Urinary bladder (tissue), 4 donors: Measurements from ENCODE around the gene EGFLAM. TPM values are rescaled to one million over a fixed set of nuclear protein-coding genes. Genes with fewer than 3 reads are reported as not detected.

Source experiments
- DNase-seq: peaks from one replicate; pipeline ENCODE4 v3.0.0-alpha.2; 2015; ENCODE audit errors: extremely low spot score
- H3K27ac ChIP-seq: one replicate; pipeline ENCODE4 v1.5.1; 2013; ENCODE audit warnings: low read depth, mild to moderate bottlenecking, moderate library complexity
- H3K36me3 ChIP-seq: one replicate; pipeline ENCODE4 v1.6.1; 2013; ENCODE audit warnings: mild to moderate bottlenecking, moderate library complexity; ENCODE audit not compliant: insufficient read depth
- H3K4me1 ChIP-seq: one replicate; pipeline ENCODE4 v1.6.1; 2013; ENCODE audit warnings: mild to moderate bottlenecking, moderate library complexity; ENCODE audit not compliant: insufficient read depth
- H3K4me3 ChIP-seq: one replicate; pipeline ENCODE4 v1.5.1; 2013; ENCODE audit warnings: low read depth, low read length
- WGBS: extraction: QIAGEN DNeasy Blood & Tissue Kit; methylation state at CpG from one replicate; pipeline ENCODE4 v1.1.7; 2013; 5-methylcytosine and 5-hydroxymethylcytosine counted together
- polyA plus RNA-seq: library from polyadenylated mRNA; stranded (reverse); fragments of 200-250 nt; gene quantifications from one replicate; pipeline ENCODE4 v1.2.3, GENCODE V29; 2013
- total RNA-seq: library from RNA; depleted of rRNA; stranded (reverse); fragments of >200 nt; gene quantifications from one replicate; pipeline ENCODE4 v1.2.3, GENCODE V29; 2014
- donor health status: healthy with polysubstance abuse.
- donor health status: healthy.

EGFLAM gene
- total and polyA plus RNA-seq, 2 donors: 6.9 to 17.4 TPM

DNA sequence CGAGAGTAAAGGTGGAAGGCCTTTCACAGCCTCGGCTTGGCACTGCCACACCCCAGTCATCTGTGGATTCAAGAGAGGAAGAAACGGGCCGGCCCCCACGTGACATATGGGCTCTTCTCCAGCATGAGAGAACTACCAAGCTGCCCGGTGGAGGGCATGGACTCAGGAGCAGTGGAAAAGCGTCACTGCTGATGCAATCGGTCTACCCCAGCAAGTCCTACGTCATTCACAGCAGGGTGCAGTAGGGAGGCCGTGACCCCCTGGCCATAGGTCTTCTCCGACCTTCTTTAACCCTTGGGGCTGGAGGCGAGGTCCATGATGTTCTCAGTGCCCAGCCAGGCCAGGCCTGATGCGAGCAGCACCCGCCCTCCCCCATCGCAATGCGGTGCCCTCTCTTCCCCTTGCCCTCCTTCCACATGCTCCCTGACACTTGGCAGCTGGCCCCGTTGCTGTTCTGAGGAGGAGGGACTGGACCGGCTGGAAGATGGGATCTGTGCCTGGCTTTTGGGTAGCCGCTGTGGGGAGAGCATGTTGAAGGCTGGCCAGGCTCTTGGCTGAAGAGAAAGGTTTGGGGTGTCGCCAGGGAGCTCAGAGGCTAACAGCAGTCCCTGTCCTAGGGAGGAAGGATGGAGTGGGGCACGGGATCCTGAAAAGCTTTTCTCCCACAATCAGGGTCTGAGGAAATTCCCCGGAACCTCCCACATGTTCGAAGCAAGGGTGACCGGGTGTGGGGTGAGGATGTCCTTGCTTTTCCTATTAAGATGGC lies 208.2 kb downstream of the EGFLAM start:
- Histone ChIP-seq H3K36me3 (no peaks in the 10 kb centered on the region), H3K4me1 (peaks cover 4% of the 10 kb centered on the region), H3K4me3 (no peak overlapping the region), H3K27ac (peak overlapping the region; percentile 55)
- DNase-seq: no peak
- 49% methylated on average over 24 of the region's 24 CpGs for WGBS

DNA sequence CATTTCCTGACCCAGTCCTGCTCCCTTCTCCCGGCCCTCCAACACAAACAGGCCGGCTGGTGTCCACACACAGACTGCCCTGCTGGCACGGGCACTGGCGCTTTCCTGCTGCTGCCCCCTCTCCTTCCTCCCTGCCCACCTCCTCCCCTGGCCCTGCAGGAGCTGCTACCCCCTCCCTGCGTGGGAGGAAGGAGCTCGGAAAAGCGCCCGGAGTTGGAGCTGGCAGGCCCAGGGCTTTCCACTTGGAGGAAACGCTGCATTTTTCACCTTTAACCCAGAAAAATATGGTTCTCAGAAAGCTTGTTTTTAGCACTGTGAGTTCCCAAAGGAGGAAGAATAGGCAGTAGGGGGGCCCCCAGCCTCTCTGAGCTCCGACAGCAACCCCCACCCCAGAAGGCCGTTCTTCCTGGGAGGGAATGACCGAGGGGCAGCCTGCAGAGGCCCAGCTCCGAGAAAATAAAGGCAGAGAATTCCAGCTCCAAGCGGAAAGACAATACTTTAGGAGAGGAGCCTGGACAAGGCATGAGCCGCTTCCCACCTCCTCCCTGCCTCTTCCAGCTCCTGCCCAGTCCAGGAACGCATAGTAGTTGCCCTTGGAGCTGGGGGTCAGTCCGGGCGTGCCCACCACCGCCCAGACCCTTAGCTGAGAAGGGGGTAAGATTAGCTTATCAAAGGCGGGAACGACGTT lies 209.1 kb downstream of the EGFLAM start:
- Histone ChIP-seq H3K4me3 (no peak overlapping the region), H3K36me3 (no peaks in the 10 kb centered on the region), H3K4me1 (peaks cover 4% of the 10 kb centered on the region), H3K27ac (peak overlapping the region; percentile 55)
- peak; percentile 58 for DNase-seq
- WGBS: 24% methylated on average over 22 of the region's 22 CpGs

DNA sequence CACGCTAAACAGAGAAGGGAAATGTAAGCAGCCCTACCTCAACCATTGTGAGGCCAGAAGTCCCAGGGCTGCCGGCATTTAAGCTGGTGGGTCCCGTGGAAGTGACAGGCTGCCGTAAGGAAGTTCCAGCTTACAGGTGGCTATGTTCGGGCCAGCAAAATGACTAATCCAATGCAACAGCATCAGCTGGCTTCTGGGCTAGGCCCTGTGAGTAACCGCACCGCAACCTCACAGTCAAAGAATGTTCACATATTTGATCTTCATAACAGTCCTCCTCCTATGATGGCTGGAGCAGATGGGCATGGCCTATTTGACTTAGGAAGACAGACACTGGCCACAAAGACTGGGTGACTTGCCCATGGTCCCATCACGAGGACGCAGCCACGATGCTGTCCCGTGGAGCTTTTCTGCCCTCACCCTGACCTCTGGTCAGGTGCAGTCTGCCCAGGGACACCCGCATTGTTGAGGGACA lies 209.9 kb downstream of the EGFLAM start:
- Histone ChIP-seq H3K4me1 (peaks cover 4% of the 10 kb centered on the region), H3K4me3 (no peak overlapping the region), H3K27ac (peak overlapping the region; percentile 44), H3K36me3 (no peaks in the 10 kb centered on the region)
- 67% methylated on average over 12 of the region's 12 CpGs for WGBS
- DNase-seq: no peak

DNA sequence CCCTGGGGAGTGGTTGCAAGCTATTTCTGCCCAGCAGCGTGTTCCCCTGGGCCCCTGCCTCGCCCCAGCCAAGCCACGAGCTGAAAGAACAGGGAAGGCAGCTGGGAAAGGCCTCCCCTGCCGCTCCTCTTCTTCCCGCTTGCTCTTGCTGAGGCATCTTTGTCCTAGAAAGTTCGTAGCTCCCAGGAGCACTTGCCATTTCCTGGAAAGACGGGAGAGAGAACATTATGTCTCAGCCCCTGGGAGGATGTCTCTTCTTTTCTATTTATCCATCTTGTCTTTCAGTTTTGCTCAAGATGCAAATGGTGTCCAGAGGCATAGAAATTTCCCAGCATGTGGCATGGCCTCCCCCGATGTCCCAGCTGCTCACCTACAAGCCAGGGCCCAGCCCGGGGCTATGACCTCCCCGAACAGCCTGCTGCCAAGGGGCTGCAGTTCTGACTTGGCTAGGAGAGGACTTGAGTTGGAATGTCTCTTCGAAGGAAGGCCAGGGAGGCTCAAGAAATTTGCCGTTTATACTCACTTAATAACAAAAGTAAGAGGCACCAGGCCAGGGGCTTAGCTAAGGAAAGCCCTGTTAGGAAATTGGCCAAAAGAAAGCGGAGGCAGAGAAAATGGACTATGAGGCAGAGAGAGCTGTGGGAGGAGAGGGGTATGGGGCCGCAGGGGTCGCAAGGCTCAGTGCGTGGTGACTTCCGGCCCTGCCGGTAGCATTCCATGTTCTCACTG lies 210.8 kb downstream of the EGFLAM start:
- no peak for DNase-seq
- no peaks in the 10 kb centered on the region for H3K36me3 ChIP-seq
- H3K27ac ChIP-seq: peak overlapping the region; percentile 40
- H3K4me3 ChIP-seq: no peak overlapping the region
- WGBS: 33% methylated on average over 18 of the region's 18 CpGs
- no peaks in the 10 kb centered on the region for H3K4me1 ChIP-seq

DNA sequence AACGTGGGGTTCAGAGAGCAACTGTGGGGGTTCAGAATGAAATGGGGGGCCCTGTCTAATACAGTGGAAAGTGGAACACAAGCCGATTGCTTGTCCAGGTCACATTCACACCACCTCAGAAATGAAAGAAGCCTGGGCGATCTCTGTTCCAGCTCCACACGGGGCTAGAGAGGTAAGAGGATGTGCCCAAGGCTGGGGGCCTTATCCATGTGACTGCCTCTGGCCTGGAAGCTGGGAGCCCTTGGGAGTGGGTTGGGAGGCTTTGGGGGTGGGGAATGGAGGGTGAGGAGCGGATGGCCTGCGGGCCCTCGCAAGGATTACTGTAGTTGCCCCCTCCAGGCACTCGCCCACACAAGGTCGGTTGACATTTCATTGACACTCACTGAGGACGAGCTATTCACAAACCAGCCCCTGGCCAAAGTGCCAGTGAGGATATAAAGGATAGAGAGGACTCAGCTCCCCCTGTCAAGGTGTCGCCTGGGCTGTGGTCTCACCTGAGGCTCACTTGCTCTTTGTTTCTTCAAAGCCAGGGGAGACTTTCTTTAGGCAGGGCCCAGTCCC lies 211.4 kb downstream of the EGFLAM start:
- H3K4me1 ChIP-seq: no peaks in the 10 kb centered on the region
- 81% methylated on average over 11 of the region's 11 CpGs for WGBS
- no peak for DNase-seq

DNA sequence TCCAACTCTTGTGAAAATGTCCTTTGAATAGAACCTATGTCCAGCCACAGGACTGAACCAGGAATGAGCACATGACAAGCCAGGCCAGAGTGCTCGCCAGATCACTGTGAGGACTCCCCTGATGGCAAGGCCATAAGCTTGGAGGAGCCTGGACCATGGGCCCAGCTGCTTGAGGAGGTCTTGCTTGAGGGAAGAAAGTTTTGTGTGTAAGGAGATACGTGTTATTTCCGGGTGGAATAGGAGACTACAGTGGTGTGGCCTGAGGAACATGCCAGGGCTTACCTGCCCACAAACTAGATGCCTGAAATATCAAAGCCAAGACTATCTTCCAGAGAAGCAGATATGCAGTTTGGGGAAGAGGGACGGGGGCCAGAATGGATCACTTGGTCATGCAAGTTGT lies 213.3 kb downstream of the EGFLAM start:
- no peaks in the 10 kb centered on the region for H3K4me1 ChIP-seq
- H3K36me3 ChIP-seq: no peaks in the 10 kb centered on the region
- no peak overlapping the region for H3K27ac ChIP-seq
- 95% methylated on average over 4 of the region's 4 CpGs for WGBS
- H3K4me3 ChIP-seq: no peak overlapping the region
- no peak for DNase-seq

More for the DNA sequence above, 211.4 kb downstream of the EGFLAM start:
- Histone ChIP-seq H3K36me3 (no peaks in the 10 kb centered on the region), H3K27ac (no peak overlapping the region), H3K4me3 (no peak overlapping the region)

DNA sequence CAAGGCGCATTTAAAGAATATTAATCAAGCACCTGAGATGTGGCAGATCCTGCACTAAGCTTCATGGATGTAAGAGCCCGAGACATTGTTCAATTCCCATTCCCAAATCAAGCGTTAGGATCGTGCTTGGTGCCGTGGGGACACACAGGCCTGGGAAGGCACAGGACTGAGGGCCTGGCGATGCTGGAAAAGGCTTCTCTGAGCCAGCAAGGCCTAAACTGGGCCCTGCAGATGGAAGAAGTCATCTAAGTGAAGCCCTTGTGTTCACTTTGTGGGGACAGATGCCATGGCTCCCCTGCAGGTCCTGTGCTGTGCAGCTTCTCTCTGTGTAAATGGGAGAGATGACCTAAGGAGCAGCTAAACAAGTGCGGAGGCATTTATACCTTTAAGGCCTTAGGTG lies 214.2 kb downstream of the EGFLAM start:
- Histone ChIP-seq H3K4me1 (no peaks in the 10 kb centered on the region), H3K27ac (no peak overlapping the region), H3K4me3 (no peak overlapping the region), H3K36me3 (no peaks in the 10 kb centered on the region)
- WGBS: 97% methylated on average over 7 of the region's 7 CpGs
- no peak for DNase-seq

DNA sequence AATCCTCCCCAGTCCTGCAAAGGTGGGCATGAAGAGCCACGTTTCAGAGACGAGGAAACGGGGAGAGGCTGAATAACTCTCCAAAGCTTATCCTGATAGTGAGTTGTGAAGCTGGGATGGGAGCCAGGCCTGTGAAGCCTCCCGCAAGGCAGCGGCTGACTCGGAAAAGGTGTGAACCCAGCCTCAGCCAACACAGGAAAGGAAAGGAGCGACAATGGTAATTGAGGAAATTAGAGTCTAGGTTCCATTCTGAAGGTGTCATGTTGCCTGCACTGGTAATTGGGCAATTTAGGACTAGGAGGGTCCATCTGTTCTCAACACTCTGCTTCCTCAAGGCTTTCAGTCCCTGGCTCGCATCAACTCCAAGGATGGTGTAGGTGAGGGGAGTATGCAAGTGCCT lies 214.6 kb downstream of the EGFLAM start:
- no peak overlapping the region for H3K4me3 ChIP-seq
- H3K36me3 ChIP-seq: no peaks in the 10 kb centered on the region
- no peak for DNase-seq
- 38% methylated on average over 8 of the region's 8 CpGs for WGBS
- H3K4me1 ChIP-seq: no peaks in the 10 kb centered on the region
- H3K27ac ChIP-seq: no peak overlapping the region

DNA sequence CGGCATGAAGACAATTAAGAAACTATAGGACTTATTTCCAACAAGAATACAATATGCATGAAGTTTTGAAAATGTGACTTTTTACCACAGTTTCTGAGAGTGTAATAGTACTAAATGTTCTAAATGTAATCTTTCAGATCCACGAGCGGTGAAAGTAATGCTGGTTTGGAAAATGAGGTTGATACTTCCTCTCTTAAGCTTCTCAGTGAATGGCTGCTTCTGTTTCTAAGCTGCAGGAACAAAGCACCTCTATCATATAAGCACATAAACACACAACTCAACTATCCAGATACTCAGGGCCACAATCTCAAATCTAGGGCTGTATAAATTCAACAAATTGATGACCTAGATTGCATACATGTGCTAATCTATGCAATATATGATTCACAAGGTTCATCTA lies 219.8 kb downstream of the EGFLAM start:
- WGBS: 89% methylated on average over 3 of the region's 3 CpGs
- H3K36me3 ChIP-seq: peaks cover 3% of the 10 kb centered on the region
- H3K27ac ChIP-seq: no peak overlapping the region
- H3K4me3 ChIP-seq: no peak overlapping the region
- no peaks in the 10 kb centered on the region for H3K4me1 ChIP-seq
- DNase-seq: no peak

DNA sequence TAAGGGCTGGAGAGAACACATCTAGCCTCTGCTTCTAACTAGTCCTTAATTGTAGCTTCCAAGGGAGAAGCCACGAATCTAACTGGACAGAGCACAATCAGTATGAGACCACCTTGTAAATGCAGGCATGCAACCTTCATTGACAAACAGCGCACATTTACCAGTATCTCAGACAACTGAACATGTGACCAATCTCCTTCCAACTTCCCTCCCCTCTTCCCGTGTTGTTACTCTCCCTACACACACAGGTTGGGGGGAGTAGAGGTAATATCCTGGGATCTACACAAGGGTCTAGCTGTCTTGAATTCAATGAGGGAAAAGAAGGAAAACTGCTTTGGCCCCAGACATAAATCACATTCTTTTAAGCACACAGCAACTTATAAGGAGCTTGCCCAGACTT lies 220.5 kb downstream of the EGFLAM start:
- Histone ChIP-seq H3K27ac (no peak overlapping the region), H3K4me3 (no peak overlapping the region), H3K36me3 (peaks cover 3% of the 10 kb centered on the region), H3K4me1 (no peaks in the 10 kb centered on the region)
- DNase-seq: no peak
- 75% methylated on average over 3 of the region's 3 CpGs for WGBS

DNA sequence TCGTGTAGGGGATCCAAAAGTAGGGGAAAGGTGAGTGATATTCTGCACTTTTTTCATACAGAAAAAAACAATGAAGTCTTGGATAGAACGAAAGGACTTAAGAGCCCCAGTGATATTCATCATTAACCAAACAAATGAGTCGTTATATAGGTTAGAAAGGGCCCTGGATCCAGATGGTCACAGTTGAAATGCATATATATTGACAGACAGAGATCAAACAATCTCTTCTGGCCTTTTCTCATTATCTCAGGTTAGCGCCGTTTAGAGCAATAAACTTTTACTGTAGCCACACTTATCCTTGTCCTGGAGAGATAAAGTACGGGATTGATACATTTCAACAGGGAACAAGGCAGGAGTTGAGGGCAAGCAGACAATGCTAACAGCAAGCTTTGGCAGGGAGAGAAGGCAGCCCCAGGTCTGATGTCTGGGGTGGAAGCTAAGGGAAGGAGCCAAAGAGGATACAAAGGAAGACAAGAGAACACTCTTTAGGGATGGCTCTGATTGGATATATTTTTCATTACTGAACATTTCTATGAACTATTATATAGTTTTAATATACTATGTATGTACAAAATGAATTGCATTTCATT lies 221.1 kb downstream of the EGFLAM start:
- 45% methylated on average over 6 of the region's 6 CpGs for WGBS
- H3K4me3 ChIP-seq: no peak overlapping the region
- H3K4me1 ChIP-seq: no peaks in the 10 kb centered on the region
- peaks cover 3% of the 10 kb centered on the region for H3K36me3 ChIP-seq
- H3K27ac ChIP-seq: no peak overlapping the region
- DNase-seq: no peak

DNA sequence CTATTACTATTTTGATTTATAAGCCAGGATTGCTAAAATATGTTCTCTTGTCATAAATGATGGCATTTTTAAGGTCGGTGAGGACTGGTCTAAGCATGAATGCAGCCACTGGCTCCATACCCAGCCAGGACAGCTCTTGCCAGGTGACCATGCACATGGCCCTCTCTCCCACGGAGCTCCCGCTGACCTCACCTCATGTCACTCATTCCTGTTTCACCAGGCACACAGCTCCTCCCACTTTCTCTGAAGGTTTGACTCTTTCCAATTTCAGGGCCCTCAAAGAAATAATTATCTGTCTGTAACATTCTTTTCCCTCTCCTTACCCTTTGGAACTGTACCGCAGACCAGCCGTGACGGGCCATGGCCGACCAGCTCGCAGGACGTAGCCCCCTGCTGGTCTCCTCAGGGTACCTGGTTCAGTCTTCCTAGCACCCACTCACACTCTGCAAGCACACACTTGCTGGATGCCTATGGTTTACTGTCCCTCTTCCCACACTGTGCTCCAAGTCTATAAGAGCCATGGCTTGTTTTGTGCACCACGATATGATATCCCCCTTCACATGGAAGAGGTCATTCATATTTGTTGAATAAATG lies 225.5 kb downstream of the EGFLAM start:
- Histone ChIP-seq H3K4me1 (no peaks in the 10 kb centered on the region), H3K36me3 (peaks cover 5% of the 10 kb centered on the region), H3K27ac (no peak overlapping the region), H3K4me3 (no peak overlapping the region)
- whole genome bisulfite sequencing: 95% methylated on average over 10 of the region's 10 CpGs
- DNase-seq: no peak

DNA sequence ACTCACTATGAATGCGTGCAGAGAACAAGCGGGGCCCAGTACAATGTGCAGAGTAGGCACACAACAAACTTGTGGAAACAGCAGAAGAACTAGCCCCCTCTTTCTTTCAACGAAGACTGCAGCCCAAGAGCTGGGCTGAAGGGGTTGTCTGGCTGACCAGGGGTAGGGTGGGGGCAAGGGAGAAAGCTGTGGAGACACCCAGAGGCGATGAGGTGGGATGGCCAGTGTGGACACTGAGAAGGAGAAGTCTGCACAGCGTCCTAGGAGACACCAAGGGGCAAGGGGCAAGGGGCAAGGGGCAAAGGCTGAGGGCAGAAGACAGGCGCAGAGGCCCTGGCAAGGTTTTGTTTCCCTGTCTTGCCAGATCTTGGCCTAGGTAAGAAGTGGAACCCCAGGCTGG lies 235.8 kb downstream of the EGFLAM start:
- Histone ChIP-seq H3K36me3 (peaks cover 4% of the 10 kb centered on the region), H3K4me1 (no peaks in the 10 kb centered on the region), H3K4me3 (no peak overlapping the region), H3K27ac (no peak overlapping the region)
- 91% methylated on average over 6 of the region's 6 CpGs for WGBS
- DNase-seq: no peak
